GM18861 (cell line): ENCODE results near the gene ANKRD36C.
"Not testable (repeated sequence)": the region's sequence is repeated elsewhere in the genome, so short reads cannot be mapped to it uniquely, and the experiment has no call there.

Experiments used
- ATAC-seq: cut with Tn5 transposase; IDR thresholded peaks from one replicate; pipeline ENCODE4 v1.9.1; 2021; ENCODE audit not compliant: unreplicated experiment

Gene ANKRD36C

DNA sequence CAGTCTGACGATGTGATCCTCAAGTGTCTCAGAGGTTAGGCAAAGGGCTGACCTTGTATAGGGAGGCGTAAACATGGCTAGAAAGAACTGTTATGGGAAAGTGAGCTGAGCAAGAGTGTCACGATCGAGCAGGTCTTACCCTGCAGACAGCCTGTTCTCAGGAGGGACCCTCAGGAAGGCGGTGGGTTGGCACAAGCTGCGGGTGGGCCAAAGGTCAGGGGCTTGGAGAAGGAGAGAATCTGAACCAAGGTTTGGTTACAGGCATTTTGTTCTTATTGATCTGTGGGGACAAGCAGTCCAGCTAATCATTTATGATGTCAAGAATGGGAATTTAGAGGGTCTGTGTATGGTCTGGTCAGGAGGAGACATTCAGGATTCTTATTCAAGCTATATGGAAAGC is 16.4 kb upstream of the ANKRD36C start:
- ATAC-seq, result not testable (repeated sequence)

GRCh38 chr2:96006248-96006647 is 14.6 kb upstream of the ANKRD36C start:
- ATAC-seq, result not testable (repeated sequence)

- ATAC-seq, result peak; percentile 51
Observed at GRCh38 chr2:95992520-95993272, 1.1 kb upstream of the ANKRD36C start.

DNA sequence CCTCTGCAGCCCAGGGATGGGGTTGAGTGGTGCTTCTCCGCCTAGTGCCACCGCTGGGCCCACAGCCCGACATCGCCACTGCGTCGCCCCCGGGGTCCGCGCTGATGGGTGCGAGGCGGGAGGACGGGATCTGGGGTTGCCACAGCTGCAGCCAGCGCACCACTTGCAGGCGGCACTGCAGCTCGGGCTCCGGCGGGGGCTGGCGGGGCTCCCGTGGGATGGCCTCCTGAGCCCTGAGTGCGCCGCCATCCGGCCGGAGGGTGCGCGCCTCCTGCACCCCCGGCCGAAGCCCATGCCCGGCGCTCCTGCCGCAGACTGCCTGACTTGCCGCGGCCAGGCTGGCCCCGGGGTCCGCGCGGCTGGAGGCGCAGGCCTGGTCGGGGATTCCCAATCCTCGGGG is 478 bp upstream of the ANKRD36C start:
- peak; percentile 33 for ATAC-seq

GRCh38 chr2:95990884-95991283 is 740 bp downstream of the ANKRD36C start:
- ATAC-seq, result not testable (repeated sequence)

GRCh38 chr2:95951662-95952061 is 40.0 kb downstream of the ANKRD36C start:
- not testable (repeated sequence) for ATAC-seq

GRCh38 chr2:95948039-95948438 is 43.6 kb downstream of the ANKRD36C start:
- ATAC-seq, result not testable (repeated sequence)

DNA sequence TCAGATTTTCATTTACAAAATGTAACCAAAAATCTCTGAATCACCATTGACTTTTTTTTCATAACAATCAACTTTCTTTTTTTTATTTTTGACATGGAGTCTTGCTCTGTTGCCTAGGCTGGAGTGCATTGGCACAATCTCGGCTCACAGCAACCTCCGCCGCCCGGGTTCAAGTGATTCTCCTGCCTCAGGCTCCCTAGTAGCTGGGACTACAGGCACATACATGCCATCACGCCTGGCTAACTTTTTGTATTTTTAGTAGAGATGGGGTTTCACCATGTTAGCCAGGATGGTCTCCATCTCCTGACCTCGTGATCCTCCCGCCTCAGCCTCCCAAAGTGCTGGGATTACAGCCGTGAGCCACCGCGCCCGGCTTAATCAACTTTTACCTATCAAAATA is 51.7 kb downstream of the ANKRD36C start:
- ATAC-seq, result not testable (repeated sequence)

DNA sequence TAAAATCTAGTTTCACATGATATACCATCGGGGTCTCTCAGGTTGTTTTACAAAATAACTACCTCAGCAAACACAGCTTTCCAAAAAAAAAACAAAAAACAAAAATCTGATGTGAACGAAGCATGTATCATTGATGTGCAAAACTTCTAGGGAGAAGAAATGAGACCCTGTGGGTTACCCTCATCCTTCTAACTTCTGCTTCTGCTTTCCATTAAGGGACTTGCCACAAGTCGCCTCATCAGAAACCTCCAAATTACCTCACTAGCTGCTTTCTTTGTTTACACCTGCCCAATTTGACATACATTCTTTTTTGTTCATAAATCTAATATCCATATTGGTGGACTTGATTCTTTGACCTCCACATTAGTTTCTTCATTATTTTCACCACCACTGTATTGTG is 60.9 kb downstream of the ANKRD36C start:
- not testable (repeated sequence) for ATAC-seq

- ATAC-seq, result not testable (repeated sequence)
Observed at GRCh38 chr2:95917007-95917406, 74.6 kb downstream of the ANKRD36C start.

- not testable (repeated sequence) for ATAC-seq
Observed at GRCh38 chr2:95915131-95915530, 76.5 kb downstream of the ANKRD36C start.

DNA sequence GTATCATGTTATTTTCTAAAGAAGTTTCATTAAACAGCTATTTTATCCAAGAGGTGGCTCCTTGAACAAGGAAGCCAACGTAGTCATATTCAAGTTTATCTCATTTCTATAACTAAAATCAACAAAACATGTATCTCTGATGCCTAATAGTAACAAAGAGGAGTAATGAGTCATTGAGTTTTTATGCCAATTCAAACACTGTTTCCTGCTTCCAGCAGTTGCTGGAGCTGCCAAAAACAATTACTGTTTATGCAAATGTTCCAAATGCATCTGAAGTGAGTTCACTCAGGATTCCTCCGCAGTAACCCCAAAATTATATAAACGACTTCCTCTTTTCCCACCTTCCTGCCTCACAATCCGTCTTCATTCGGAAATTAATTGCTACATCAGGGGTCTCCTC is 80.2 kb downstream of the ANKRD36C start:
- not testable (repeated sequence) for ATAC-seq

DNA sequence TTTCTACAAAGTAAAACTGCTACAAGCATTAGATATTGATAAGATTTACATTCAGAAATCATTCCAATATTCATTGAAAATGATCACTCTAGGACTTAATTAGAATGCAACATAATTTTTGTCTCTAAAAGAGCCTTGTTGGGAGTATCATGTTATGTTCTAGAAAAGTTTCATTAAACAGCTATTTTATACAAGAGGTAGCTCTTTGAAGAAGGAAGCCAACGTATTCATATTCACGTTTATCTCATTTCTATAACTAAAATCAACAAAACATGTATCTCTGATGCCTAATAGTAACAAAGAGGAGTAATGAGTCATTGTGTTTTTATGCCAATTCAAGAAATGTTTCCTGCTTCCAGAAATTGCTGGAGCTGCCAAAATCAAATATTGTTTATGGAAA is 97.2 kb downstream of the ANKRD36C start:
- not testable (repeated sequence) for ATAC-seq

GRCh38 chr2:95867929-95868328 is 123.7 kb downstream of the ANKRD36C start:
- ATAC-seq, result not testable (repeated sequence)

DNA sequence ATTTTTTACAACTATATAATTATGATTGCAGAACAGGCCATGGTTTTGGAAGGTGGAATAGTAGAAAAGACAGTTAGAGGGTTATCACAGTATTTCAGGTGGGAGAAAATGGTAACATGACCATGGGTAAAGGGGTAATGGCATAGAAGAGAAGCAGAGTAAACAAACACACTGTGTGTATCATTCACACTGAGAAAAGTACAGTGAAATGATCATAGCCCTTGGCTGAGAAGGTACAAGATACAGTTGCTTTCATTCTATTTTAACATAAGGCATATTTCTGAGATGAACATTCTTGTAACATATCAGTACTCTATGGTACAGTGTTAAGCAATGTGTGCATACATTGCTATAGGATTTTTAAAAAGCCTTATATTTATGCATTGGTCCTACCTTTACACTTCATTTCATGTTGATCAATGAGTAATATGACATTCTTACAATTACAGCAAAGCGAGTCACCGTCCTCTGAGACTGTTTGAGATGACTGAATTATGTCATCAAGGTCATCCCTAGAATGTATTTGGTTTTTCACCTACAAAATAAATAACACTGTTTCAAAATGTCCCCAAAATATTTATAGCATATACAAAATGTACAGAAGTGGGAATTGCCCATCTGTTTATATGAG is 124.5 kb downstream of the ANKRD36C start:
- not testable (repeated sequence) for ATAC-seq

GRCh38 chr2:95862121-95862520 is 129.5 kb downstream of the ANKRD36C start:
- not testable (repeated sequence) for ATAC-seq

DNA sequence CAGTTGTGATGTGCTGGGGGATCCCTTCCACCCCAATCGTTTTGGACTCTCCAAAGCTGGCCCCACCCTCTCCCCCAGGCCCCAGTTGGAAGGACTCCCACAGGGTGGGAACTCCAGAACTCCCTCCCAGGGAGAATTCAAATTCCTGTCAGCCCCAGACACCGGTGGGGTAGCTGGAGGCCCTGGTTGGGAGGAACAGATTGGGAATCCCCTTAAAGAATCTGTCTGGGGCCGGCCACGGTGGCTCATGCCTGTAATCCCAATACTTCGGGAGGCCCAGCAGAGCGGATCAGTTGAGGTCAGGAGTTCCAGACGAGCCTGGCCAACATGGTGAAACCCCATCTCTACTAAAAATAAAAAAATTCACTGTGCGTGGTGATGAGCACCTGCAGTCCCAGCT is 155.5 kb downstream of the ANKRD36C start:
- no peak for ATAC-seq

GRCh38 chr2:95834077-95835013 is 157.3 kb downstream of the ANKRD36C start:
- ATAC-seq, result not testable (repeated sequence)

GRCh38 chr2:95824218-95824617 is 167.4 kb downstream of the ANKRD36C start:
- ATAC-seq, result not testable (repeated sequence)

DNA sequence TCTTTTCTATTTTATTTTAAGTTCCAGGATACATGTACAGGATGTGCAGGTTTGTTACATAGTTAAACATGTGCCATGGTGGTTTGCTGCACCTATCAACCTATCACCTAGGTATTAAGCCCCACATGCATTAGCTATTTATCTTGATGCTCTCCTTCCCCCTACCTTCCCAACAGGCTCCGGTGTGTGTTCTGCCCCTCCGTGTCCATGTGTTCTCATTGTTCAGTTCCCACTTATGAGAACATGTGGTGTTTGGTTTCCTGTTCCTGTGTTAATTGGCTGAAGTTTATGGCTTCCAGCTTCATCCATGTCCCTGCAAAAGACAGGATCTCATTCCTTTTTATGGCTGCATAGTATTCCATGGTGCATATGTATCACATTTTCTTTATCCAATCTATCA is 174.1 kb downstream of the ANKRD36C start:
- ATAC-seq, result not testable (repeated sequence)

GRCh38 chr2:95813311-95813710 is 178.3 kb downstream of the ANKRD36C start:
- not testable (repeated sequence) for ATAC-seq
